ENCODE measurements around the gene TRAF1. TPM values are rescaled to one million over a fixed set of nuclear protein-coding genes. Genes with fewer than 3 reads are reported as not detected.

TRAF1 gene
- polyA plus RNA-seq, 1 donor from 2014 or later = 0.89 TPM

- Histone ChIP-seq H3K27me3 (ENCODE audit: insufficient read depth, low read depth, low read length) (peaks cover 11% of the 10 kb centered on the region), H3K9me3 (ENCODE audit: low read length) (no peaks in the 10 kb centered on the region), H3F3A (ENCODE audit: insufficient read depth, low read length, poor library complexity, severe bottlenecking) (no peaks in the 10 kb centered on the region), H3K9me2 (ENCODE audit: insufficient read depth, low read length) (no peaks in the 10 kb centered on the region), H3K4me3 (ENCODE audit: low read length) (no peak overlapping the region), H3K9ac (ENCODE audit: low read length) (no peak overlapping the region), H3K27ac (ENCODE audit: low read length) (no peak overlapping the region), H3K36me3 (ENCODE audit: insufficient read depth, low read length) (no peaks in the 10 kb centered on the region), H2AFZ (ENCODE audit: low read depth, low read length) (no peak overlapping the region), H3K4me2 (ENCODE audit: low read length) (no peak overlapping the region), H4K20me1 (ENCODE audit: insufficient read depth) (no peaks in the 10 kb centered on the region), H3K79me2 (replicated peaks; ENCODE audit: insufficient read depth, low read length) (no peaks in the 10 kb centered on the region)
- TF ChIP-seq TAF1 (IDR thresholded peaks at IDR 0.05; ENCODE audit: low read depth) (no peak), REST (IDR thresholded peaks at IDR 0.05; ENCODE audit: borderline replicate concordance) (no peak), EZH2 (IDR thresholded peaks at IDR 0.05; ENCODE audit: borderline replicate concordance, insufficient read depth, low read length, poor library complexity, severe bottlenecking) (no peak), POLR2AphosphoS5 (IDR thresholded peaks at IDR 0.05) (no peak), SMC3 (conservative IDR thresholded peaks at IDR 0.05; ENCODE audit: poor library complexity) (no peak), CTCF (IDR thresholded peaks at IDR 0.05; ENCODE audit: poor library complexity, severe bottlenecking) (no peak), MXI1 (conservative IDR thresholded peaks at IDR 0.05; ENCODE audit: poor library complexity, severe bottlenecking) (no peak), RAD21 (conservative IDR thresholded peaks at IDR 0.05) (no peak), EP300 (conservative IDR thresholded peaks at IDR 0.05; ENCODE audit: poor library complexity, severe bottlenecking) (no peak)
These were observed 6.9 kb upstream of the TRAF1 start for GRCh38 chr9:120933310-120934055.

GRCh38 chr9:120932086-120932823 lies 5.7 kb upstream of the TRAF1 start:
- no peaks in the 10 kb centered on the region for H3K36me3 ChIP-seq (ENCODE audit: insufficient read depth, low read length)
- no peak overlapping the region for H3K4me3 ChIP-seq (ENCODE audit: low read length)
- no peaks in the 10 kb centered on the region for H3K9me3 ChIP-seq (ENCODE audit: low read length)
- H3K79me2 ChIP-seq (replicated peaks; ENCODE audit: insufficient read depth, low read length) = no peaks in the 10 kb centered on the region
- no peak overlapping the region for H3K9ac ChIP-seq (ENCODE audit: low read length)
- H3K9me2 ChIP-seq (ENCODE audit: insufficient read depth, low read length) = no peaks in the 10 kb centered on the region
- H3K27ac ChIP-seq (ENCODE audit: low read length) = no peak overlapping the region
- TF ChIP-seq REST (IDR thresholded peaks at IDR 0.05; ENCODE audit: borderline replicate concordance) (no peak), TAF1 (IDR thresholded peaks at IDR 0.05; ENCODE audit: low read depth) (no peak), CTCF (IDR thresholded peaks at IDR 0.05; ENCODE audit: poor library complexity, severe bottlenecking) (no peak), MXI1 (conservative IDR thresholded peaks at IDR 0.05; ENCODE audit: poor library complexity, severe bottlenecking) (no peak), EP300 (conservative IDR thresholded peaks at IDR 0.05; ENCODE audit: poor library complexity, severe bottlenecking) (no peak), EZH2 (IDR thresholded peaks at IDR 0.05; ENCODE audit: borderline replicate concordance, insufficient read depth, low read length, poor library complexity, severe bottlenecking) (no peak), POLR2AphosphoS5 (IDR thresholded peaks at IDR 0.05) (no peak), RAD21 (conservative IDR thresholded peaks at IDR 0.05) (no peak), SMC3 (conservative IDR thresholded peaks at IDR 0.05; ENCODE audit: poor library complexity) (no peak)
- no peaks in the 10 kb centered on the region for H3F3A ChIP-seq (ENCODE audit: insufficient read depth, low read length, poor library complexity, severe bottlenecking)
- H3K27me3 ChIP-seq (ENCODE audit: insufficient read depth, low read depth, low read length) = peaks cover 15% of the 10 kb centered on the region
- H2AFZ ChIP-seq (ENCODE audit: low read depth, low read length) = no peak overlapping the region
- no peaks in the 10 kb centered on the region for H4K20me1 ChIP-seq (ENCODE audit: insufficient read depth)
- H3K4me2 ChIP-seq (ENCODE audit: low read length) = no peak overlapping the region

All from neural cell (in vitro differentiated cells).